ENCODE data around the gene PRMT7. TPM values are rescaled to one million over a fixed set of nuclear protein-coding genes. Genes with fewer than 3 reads are reported as not detected.

The PRMT7 gene
- total and polyA plus RNA-seq, 2 donors (not counting 1 experiment from before 2014, with no cell fraction given) = 76.9 to 80.4 TPM

DNA sequence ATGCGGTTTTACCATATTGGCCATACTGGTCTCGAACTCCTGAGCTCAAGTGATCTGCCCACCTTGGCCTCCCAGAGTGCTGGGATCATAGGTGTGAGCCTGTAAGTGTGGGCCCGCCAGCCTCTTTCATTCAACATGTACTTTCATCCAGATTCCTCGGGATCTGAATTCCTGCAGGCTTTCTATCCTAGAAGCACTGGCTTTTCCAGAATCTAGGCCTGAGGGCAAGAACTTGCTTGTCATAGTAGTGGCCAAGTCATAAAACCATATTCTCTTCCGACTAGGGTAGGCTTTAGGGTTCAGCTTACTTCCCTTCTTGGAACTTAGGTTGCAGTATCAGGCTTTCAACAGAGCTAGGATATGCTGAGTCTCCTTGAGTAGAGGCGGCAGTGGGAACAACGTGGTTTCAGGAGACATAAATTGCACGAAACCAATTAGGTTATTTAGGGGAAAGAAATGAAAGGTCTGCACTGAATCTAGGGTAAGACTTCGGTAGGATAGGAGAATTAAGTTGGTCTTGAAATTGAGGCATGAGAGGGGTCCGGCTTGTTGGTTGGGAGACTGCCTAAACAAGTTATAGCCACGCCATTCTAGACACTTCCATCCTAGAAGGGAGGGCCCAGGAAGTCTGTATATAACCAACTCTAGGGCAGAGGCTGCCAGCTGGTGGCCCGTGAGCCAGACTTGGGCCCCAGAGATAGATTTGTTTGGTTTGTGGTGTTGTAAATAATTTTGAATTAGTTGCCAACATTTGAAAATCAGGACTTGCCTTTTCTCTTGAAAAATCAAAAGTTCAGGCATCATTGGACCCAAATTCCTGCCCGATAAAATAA lies 30.9 kb upstream of the PRMT7 start:
- no peak overlapping the region for H3K27ac ChIP-seq (ENCODE audit: low read length in 2 of 2)
- H3K9me3 ChIP-seq (ENCODE audit: control extremely low read depth in 1 of 3, control insufficient read depth in 2 of 3, insufficient read depth in 1 of 3, low read length in 2 of 3) = no peaks in the 10 kb centered on the region
- no peaks in the 10 kb centered on the region for H3K27me3 ChIP-seq (replicated peaks in 1 of 4; ENCODE audit: control extremely low read depth in 1 of 4, control insufficient read depth in 3 of 4, insufficient read depth in 4 of 4, low read length in 3 of 4)
- ATAC-seq (ENCODE audit: low read depth) (no peak), DNase-seq (no peak)
- no peak for TF ChIP-seq EZH2 (IDR thresholded peaks at IDR 0.05; ENCODE audit: borderline replicate concordance, insufficient read depth, low read depth, low read length, poor library complexity, severe bottlenecking)
- TF ChIP-seq, protein P1, sequence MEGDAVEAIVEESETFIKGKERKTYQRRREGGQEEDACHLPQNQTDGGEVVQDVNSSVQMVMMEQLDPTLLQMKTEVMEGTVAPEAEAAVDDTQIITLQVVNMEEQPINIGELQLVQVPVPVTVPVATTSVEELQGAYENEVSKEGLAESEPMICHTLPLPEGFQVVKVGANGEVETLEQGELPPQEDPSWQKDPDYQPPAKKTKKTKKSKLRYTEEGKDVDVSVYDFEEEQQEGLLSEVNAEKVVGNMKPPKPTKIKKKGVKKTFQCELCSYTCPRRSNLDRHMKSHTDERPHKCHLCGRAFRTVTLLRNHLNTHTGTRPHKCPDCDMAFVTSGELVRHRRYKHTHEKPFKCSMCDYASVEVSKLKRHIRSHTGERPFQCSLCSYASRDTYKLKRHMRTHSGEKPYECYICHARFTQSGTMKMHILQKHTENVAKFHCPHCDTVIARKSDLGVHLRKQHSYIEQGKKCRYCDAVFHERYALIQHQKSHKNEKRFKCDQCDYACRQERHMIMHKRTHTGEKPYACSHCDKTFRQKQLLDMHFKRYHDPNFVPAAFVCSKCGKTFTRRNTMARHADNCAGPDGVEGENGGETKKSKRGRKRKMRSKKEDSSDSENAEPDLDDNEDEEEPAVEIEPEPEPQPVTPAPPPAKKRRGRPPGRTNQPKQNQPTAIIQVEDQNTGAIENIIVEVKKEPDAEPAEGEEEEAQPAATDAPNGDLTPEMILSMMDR (IDR thresholded peaks at IDR 0.05) = no peak
- H3K36me3 ChIP-seq (replicated peaks in 1 of 2; ENCODE audit: control extremely low read depth in 1 of 2, control insufficient read depth in 1 of 2, extremely low read depth in 1 of 2, insufficient read depth in 2 of 2, low read length in 1 of 2) = peaks cover 1 to 26% of the 10 kb centered on the region in 2 experiments
- peaks cover 50 to 68% of the 10 kb centered on the region in 2 donors for H3K4me1 ChIP-seq (ENCODE audit: control insufficient read depth in 2 of 2, insufficient read depth in 2 of 2, low read length in 2 of 2)
- intact Hi-C loops (cut with micrococcal nuclease) = no loop called here
- H3K79me2 ChIP-seq (ENCODE audit: control insufficient read depth, insufficient read depth, low read length) = peaks cover 66% of the 10 kb centered on the region
- no peak overlapping the region for H3K9ac ChIP-seq (ENCODE audit: low read length)
- H4K20me1 ChIP-seq (ENCODE audit: control insufficient read depth, insufficient read depth, low read length, poor library complexity, severe bottlenecking) = peaks cover 3% of the 10 kb centered on the region
- Mint-ChIP-seq H3K27ac (peak overlapping the region; percentile 39), H3K9me3 (ENCODE audit: insufficient read depth) (no peaks in the 10 kb centered on the region), H3K4me1 (peaks cover 62% of the 10 kb centered on the region), H3K27me3 (no peaks in the 10 kb centered on the region), H3K4me3 (no peak overlapping the region)
- no peak overlapping the region for H2AFZ ChIP-seq (ENCODE audit: insufficient read depth, low read depth, low read length, poor library complexity, severe bottlenecking)
- no peak overlapping the region for H3K4me3 ChIP-seq (ENCODE audit: control extremely low read depth in 1 of 5, extremely low read depth in 1 of 5, insufficient read depth in 1 of 5, low read depth in 2 of 5, low read length in 4 of 5)
- POLR2A ChIA-PET = interaction anchor here (1.6 kb wide), 1 partner anchor 10 kb away, joined by 4 read pairs; no protein-coding TSS in a partner anchor
- H3K4me2 ChIP-seq (replicated peaks; ENCODE audit: low read depth, low read length, poor library complexity, severe bottlenecking) = no peak overlapping the region
- 100% methylated on average over 4 of the region's 13 CpGs for WGBS (ENCODE audit: insufficient coverage)
- CTCF ChIA-PET = interaction anchor here (0.8 to 3.7 kb wide), 4 partner anchors 10 to 18 kb away, joined by 4 to 18 read pairs (median 8); partner anchors contain the start of gene SLC7A6
